ENCODE data around the gene CSRP3. TPM values are rescaled to one million over a fixed set of nuclear protein-coding genes. Genes with fewer than 3 reads are reported as not detected.
A peak's percentile ranks its signal among the peaks of the same experiment; 100 is the strongest.

CSRP3 gene
- total RNA-seq, 1 donor from 2014 or later, result not detected

- ChIA-PET CTCF (no interaction called here), POLR2A (no interaction called here)
- intact Hi-C loops (cut with micrococcal nuclease), result loop anchor here (1.0 to 5.0 kb wide), 5 partner anchors 65 to 1121 kb away; partner anchors contain the start of genes HTATIP2, SPTY2D1 and ZDHHC13
- Mint-ChIP-seq H3K27me3 (peaks cover 20% of the 10 kb centered on the region), H3K36me3 (ENCODE audit: low read depth) (no peaks in the 10 kb centered on the region), H3K4me3 (peak overlapping the region; percentile 89), H3K27ac (no peak overlapping the region), H3K9me3 (no peaks in the 10 kb centered on the region), H3K4me1 (peaks cover 18% of the 10 kb centered on the region)
- no peak for ATAC-seq (ENCODE audit: low read depth)
- peak; percentile 15 for DNase-seq
- no peak for TF ChIP-seq CTCF (IDR thresholded peaks at IDR 0.05)
These were observed 39.7 kb upstream of the CSRP3 start for GRCh38 chr11:19241260-19242178.

- Mint-ChIP-seq H3K9me3 (no peaks in the 10 kb centered on the region), H3K27me3 (peaks cover 20% of the 10 kb centered on the region), H3K36me3 (ENCODE audit: low read depth) (no peaks in the 10 kb centered on the region), H3K4me3 (peak within 1 kb of the TSS; percentile 89), H3K27ac (peak within 1 kb of the TSS; percentile 46), H3K4me1 (peaks cover 18% of the 10 kb centered on the region)
- ATAC-seq (ENCODE audit: low read depth) (peak; percentile 90), DNase-seq (peak; percentile 79)
- TF ChIP-seq CTCF (IDR thresholded peaks at IDR 0.05), result no peak
- POLR2A ChIA-PET, result no interaction called here
- intact Hi-C loops (cut with micrococcal nuclease), result loop anchor here (1.0 to 5.0 kb wide), 5 partner anchors 64 to 1122 kb away; partner anchors contain the start of genes HTATIP2, SPTY2D1 and ZDHHC13
- CTCF ChIA-PET, result no interaction called here
These were observed 38.9 kb upstream of the CSRP3 start, which contains the start of gene E2F8 for GRCh38 chr11:19240420-19241259. Gene E2F8, minus strand, starts transcription at chr11:19240945. Its CDS starts 824 bp downstream, at chr11:19240121.

GRCh38 chr11:19239039-19239438 is 37.3 kb upstream of the CSRP3 start:
- no peak for DNase-seq
- intact Hi-C loops (cut with micrococcal nuclease), result no loop called here
- Mint-ChIP-seq H3K27me3 (peaks cover 19% of the 10 kb centered on the region), H3K36me3 (ENCODE audit: low read depth) (no peaks in the 10 kb centered on the region), H3K4me1 (peaks cover 18% of the 10 kb centered on the region), H3K9me3 (no peaks in the 10 kb centered on the region), H3K4me3 (no peak overlapping the region), H3K27ac (no peak overlapping the region)
- ATAC-seq (ENCODE audit: low read depth), result no peak
- TF ChIP-seq CTCF (IDR thresholded peaks at IDR 0.05), result no peak
- ChIA-PET POLR2A (no interaction called here), CTCF (interaction anchor here (2.5 kb wide), 1 partner anchor 21 kb away, joined by 8 read pairs; no protein-coding TSS in a partner anchor)

- no peak for TF ChIP-seq CTCF (IDR thresholded peaks at IDR 0.05)
- CTCF ChIA-PET, result interaction anchor here (2.5 kb wide), 1 partner anchor 22 kb away, joined by 8 read pairs; no protein-coding TSS in a partner anchor
- H3K9me3 Mint-ChIP-seq, result no peaks in the 10 kb centered on the region
- H3K27me3 Mint-ChIP-seq, result peaks cover 17% of the 10 kb centered on the region
- POLR2A ChIA-PET, result no interaction called here
- peaks cover 13% of the 10 kb centered on the region for H3K4me1 Mint-ChIP-seq
- H3K27ac Mint-ChIP-seq, result no peak overlapping the region
- DNase-seq (no peak), ATAC-seq (ENCODE audit: low read depth) (no peak)
- H3K36me3 Mint-ChIP-seq (ENCODE audit: low read depth), result no peaks in the 10 kb centered on the region
- intact Hi-C loops (cut with micrococcal nuclease), result no loop called here
- H3K4me3 Mint-ChIP-seq, result no peak overlapping the region
These were observed 36.0 kb upstream of the CSRP3 start for GRCh38 chr11:19237813-19238212.
